C4-2B (cell line): ENCODE results near the gene MRPL34.

Experiments
- CTCF ChIP-seq: fragments of 450-650 bp; conservative IDR thresholded peaks from 2 replicates; pipeline ENCODE4 v1.5.1; 2017; ENCODE audit warnings: mild to moderate bottlenecking
- ZFX ChIP-seq: fragments of 450-650 bp; IDR thresholded peaks from 2 replicates; pipeline ENCODE4 v1.6.1; 2017

DNA sequence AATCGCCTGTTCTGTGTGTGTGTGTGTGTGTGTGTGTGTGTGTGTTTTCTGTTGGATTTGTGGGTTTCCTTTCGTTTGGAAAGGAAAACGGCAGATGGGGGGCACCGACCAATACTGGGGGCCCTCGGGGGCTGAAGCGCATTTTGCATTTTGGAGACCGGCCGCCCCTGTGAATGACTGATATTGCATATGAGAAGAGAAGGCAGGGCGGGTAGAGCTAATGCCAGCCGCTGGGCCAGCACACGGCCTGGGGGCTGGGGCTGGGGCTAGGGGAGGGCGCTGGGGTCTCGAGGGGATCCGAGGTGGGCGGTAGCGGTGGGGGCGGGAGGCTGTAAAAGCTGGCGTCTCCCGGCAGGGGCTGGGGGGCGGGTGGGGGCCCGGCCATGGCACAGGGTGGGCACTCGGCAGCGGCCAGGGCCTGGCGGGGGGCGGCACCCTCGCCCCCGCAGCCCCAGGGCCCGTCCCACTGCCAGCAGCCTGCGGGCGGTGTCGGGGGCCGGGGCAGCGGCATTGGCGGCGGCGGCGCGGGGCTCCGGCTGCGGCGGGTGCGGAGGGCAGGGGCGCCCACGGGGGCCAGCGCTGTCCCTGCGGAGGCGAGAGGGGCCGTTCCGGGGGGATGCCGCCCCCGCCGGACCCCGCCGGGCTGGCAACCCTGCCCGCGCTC, 17.8 kb downstream of the MRPL34 start:
- TF ChIP-seq CTCF (no peak), ZFX (no peak)
